ENCODE data around the gene ERC2.

GRCh38 chr3:55664387-55664786 is 803.9 kb downstream of the ERC2 start:
- TF ChIP-seq CTCF (IDR thresholded peaks at IDR 0.05) (no peak), EP300 (IDR thresholded peaks at IDR 0.05) (no peak)

All from ovary (tissue), 3 donors.